Stimulated activated CD4-positive, alpha-beta T cell treated with anti-CD3 and anti-CD28 coated beads, Interleukin-1b, Interleukin-23, amount 100 ng/mL, for 48 hours (primary cell): ENCODE measurements around the gene ACAD8.

Experiments
- DNase-seq: peaks from one replicate; pipeline ENCODE4 v3.0.0-alpha.2; 2020

ACAD8 gene

GRCh38 chr11:134292661-134293060 lies 39.3 kb downstream of the ACAD8 start:
- DNase-seq = no peak

GRCh38 chr11:134293119-134294113 lies 40.0 kb downstream of the ACAD8 start:
- no peak for DNase-seq

- no peak for DNase-seq
Observed at GRCh38 chr11:134294664-134295063, 41.3 kb downstream of the ACAD8 start.

GRCh38 chr11:134312223-134312622 lies 58.9 kb downstream of the ACAD8 start:
- DNase-seq = no peak

GRCh38 chr11:134312807-134313206 lies 59.4 kb downstream of the ACAD8 start:
- no peak for DNase-seq

- no peak for DNase-seq
Observed at GRCh38 chr11:134313379-134313778, 60.0 kb downstream of the ACAD8 start.

GRCh38 chr11:134313821-134314607 lies 60.6 kb downstream of the ACAD8 start:
- DNase-seq = no peak
